HUES6 (cell line): Measurements from ENCODE around the gene RRP8.

ENCODE experiments used
- H3K27ac ChIP-seq: 2 replicates; pipeline ENCODE4 v1.7.0; 2013; ENCODE audit warnings: low read depth, mild to moderate bottlenecking, low read length, inconsistent platforms
- H3K27me3 ChIP-seq: 2 replicates; pipeline ENCODE4 v1.6.1; 2013; ENCODE audit warnings: low read length; ENCODE audit not compliant: control insufficient read depth, insufficient read depth
- H3K36me3 ChIP-seq: 2 replicates; pipeline ENCODE4 v1.6.1; 2013; ENCODE audit warnings: low read length; ENCODE audit not compliant: control insufficient read depth, insufficient read depth
- H3K4me1 ChIP-seq: 2 replicates; pipeline ENCODE4 v1.6.1; 2013; ENCODE audit warnings: low read length; ENCODE audit not compliant: control insufficient read depth, insufficient read depth
- H3K4me3 ChIP-seq: 2 replicates; pipeline ENCODE4 v1.5.1; 2013; ENCODE audit warnings: low read depth, low read length
- H3K9ac ChIP-seq: one replicate; pipeline ENCODE4 v1.6.1; 2013; ENCODE audit warnings: mild to moderate bottlenecking, low read length
- H3K9me3 ChIP-seq: 2 replicates; pipeline ENCODE4 v1.6.1; 2013; ENCODE audit warnings: low read depth, low read length; ENCODE audit not compliant: control insufficient read depth, insufficient read depth

Gene RRP8

DNA sequence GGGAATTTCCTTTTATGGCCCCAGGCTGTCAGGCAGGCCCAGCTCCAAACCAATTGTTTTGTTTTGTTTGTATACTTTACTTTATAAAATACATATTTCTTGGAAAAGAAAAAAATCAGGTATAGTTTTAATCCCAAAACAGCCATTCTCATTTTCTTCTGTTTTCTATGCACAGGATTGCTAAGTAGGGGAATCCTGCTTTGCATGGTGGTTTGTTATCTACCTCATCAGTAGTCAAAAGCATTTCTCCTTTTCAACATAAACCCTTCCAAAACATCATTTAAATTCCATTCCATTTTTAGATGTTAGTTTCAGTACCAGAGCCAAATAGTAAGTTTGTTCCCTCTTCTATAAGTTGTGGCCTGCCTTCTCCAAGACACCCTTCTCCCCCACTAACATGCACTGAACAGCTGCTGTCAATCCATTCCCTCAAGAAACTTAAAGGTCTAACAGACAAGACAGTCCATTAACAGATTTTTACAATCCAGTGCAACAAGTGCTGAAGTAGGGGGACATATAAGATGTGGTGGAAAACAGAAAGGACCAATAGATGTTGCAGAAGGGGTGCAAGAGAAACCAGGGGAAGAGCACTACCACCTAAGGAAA lies 3.9 kb upstream of the RRP8 start:
- no peaks in the 10 kb centered on the region for H3K27me3 ChIP-seq
- peak overlapping the region; percentile 55 for H3K9ac ChIP-seq
- peak overlapping the region; percentile 82 for H3K27ac ChIP-seq
- no peaks in the 10 kb centered on the region for H3K9me3 ChIP-seq
- no peak overlapping the region for H3K4me3 ChIP-seq
- H3K36me3 ChIP-seq = peaks cover 41% of the 10 kb centered on the region
- H3K4me1 ChIP-seq = peaks cover 25% of the 10 kb centered on the region

DNA sequence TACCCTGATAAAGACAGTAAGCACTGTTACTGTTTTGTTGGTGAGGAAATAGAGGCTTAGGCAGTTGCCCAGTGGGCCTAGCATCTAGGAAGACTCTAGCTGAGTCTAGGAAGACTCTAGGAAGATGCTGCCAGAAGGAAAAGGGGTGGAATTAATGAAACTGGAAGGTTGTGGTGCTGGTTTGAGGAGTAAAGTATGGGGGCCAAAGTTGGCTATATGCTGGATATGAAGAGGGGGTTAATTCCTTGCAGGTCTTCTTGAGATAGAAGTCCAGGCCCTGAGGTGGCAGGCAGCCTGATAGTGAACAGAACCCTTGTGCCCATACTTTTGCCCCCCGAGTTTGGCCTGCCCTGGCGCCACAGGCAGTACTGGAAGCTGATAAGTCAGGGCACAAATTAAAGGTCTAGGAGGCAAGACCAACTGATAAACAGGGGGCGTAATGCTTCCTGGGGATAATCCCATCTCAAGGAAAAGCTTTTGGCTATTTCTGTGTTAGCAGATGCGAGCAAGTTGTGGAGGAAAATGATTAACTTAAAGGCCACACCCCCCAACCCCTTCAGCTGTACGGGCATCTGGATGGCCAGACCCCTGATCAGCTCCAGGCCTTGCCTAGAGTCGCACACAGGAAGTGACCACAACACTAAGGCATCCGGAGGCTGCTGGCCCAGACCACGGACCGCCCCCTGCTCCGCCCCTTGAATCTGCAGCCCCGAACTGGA lies 3.2 kb upstream of the RRP8 start:
- Histone ChIP-seq H3K36me3 (peaks cover 43% of the 10 kb centered on the region), H3K4me3 (peak overlapping the region; percentile 28; the same call in 1 of the 2 replicates), H3K9me3 (no peaks in the 10 kb centered on the region), H3K27me3 (no peaks in the 10 kb centered on the region), H3K9ac (peak overlapping the region; percentile 60), H3K4me1 (peaks cover 27% of the 10 kb centered on the region), H3K27ac (peak overlapping the region; percentile 75)

- no peak overlapping the region for H3K27ac ChIP-seq
- peak overlapping the region; percentile 96 for H3K9ac ChIP-seq
- H3K27me3 ChIP-seq = no peaks in the 10 kb centered on the region
- peak overlapping the region; percentile 86 for H3K4me3 ChIP-seq
- peaks cover 27% of the 10 kb centered on the region for H3K4me1 ChIP-seq
- H3K36me3 ChIP-seq = peaks cover 44% of the 10 kb centered on the region
- no peaks in the 10 kb centered on the region for H3K9me3 ChIP-seq
Measured at GRCh38 chr11:6604790-6605189, 1.4 kb upstream of the RRP8 start.

DNA sequence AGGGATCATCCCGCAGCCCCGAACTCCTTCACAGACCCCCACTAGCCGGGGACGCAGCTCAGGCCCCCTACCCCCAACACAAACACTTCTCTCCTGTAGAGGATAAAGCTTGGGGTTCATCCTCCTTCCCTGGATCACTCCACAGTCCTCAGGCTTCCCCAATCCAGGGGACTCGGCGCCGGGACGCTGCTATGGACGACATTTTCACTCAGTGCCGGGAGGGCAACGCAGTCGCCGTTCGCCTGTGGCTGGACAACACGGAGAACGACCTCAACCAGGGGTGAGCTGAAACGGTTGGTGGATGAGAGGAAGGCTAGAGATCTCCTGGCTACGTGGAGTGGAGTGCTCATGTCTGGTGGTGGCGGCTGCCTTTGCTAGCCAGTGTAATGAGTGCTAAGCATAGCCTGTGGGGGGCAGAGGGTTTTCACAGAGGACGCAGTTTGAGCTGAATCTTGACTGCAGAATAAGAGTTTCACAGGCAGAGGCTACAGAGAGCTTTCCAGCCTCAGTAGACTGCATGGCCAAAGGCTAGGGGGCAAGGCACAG lies 738 bp upstream of the RRP8 start:
- peaks cover 44% of the 10 kb centered on the region for H3K36me3 ChIP-seq
- H3K9ac ChIP-seq = peak overlapping the region; percentile 96
- H3K9me3 ChIP-seq = no peaks in the 10 kb centered on the region
- peak overlapping the region; percentile 65; the same call in 1 of the 2 replicates for H3K27ac ChIP-seq
- H3K4me3 ChIP-seq = peak overlapping the region; percentile 86
- H3K4me1 ChIP-seq = peaks cover 27% of the 10 kb centered on the region
- no peaks in the 10 kb centered on the region for H3K27me3 ChIP-seq

DNA sequence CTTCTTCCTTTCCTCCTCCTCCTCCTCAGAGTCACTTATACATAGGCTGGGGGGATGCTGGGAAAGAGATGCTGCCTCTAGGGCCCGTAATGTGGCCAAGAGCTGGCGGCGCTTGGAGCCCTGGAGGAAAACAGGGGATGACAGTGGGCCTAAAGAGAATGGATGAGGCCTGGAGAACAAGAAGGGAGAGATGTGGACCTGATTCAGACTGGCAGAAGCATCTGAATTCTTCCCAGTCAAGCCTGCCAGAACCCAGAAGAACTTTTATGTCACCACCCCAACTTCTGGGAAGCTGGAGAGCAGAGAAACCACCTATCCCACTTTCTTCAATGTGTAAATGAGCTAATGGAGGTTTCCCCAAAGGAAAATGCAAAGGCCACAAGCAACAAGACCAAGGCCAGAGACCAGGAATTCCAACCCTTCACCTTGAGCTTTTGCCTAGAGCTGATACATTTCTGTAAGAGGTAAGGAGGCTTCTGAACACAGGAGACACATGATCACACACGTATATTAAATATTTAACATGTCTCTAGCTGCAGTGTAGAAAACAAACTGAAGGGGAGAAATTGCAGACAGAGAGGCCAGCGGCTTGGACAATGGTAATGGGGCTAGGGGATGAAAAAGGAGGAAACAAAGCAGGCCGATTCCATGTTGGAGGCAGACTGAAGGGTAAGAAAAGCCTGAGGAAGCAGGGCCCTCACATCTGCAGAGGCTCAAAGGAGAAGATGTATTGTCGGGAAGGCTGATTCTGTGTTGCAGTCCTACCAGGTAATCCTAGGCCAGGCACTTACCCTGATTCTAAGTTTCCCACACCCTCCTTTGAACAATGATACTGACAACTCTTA lies 1.1 kb downstream of the RRP8 start:
- no peaks in the 10 kb centered on the region for H3K9me3 ChIP-seq
- peaks cover 38% of the 10 kb centered on the region for H3K36me3 ChIP-seq
- H3K4me1 ChIP-seq = peaks cover 23% of the 10 kb centered on the region
- no peaks in the 10 kb centered on the region for H3K27me3 ChIP-seq
- peak overlapping the region; percentile 86 for H3K4me3 ChIP-seq
- H3K9ac ChIP-seq = peak overlapping the region; percentile 64
- H3K27ac ChIP-seq = no peak overlapping the region

DNA sequence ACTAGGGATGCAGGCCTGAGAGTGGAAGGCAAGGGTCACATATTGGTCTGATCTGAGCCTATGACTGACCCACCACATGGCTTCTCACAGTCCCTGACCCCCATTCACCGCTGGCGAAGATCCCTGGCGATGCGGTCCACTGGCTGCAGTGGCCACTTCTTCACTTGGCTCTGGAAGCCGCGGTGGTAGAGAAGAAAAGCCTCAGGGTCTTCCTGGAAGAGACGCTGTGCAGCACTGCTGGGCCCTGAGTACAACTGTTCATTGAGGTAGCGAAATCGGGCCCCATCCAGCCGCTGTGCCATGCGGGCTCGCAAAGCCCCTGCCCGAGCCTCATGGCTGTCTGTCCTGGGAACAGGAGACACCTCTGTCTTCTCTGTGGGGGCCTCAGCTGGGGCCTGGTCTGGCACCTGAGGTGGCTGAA lies 2.4 kb downstream of the RRP8 start:
- Histone ChIP-seq H3K36me3 (peaks cover 44% of the 10 kb centered on the region), H3K4me1 (peaks cover 13% of the 10 kb centered on the region), H3K27me3 (no peaks in the 10 kb centered on the region), H3K4me3 (no peak overlapping the region), H3K27ac (no peak overlapping the region), H3K9ac (no peak overlapping the region), H3K9me3 (no peaks in the 10 kb centered on the region)

DNA sequence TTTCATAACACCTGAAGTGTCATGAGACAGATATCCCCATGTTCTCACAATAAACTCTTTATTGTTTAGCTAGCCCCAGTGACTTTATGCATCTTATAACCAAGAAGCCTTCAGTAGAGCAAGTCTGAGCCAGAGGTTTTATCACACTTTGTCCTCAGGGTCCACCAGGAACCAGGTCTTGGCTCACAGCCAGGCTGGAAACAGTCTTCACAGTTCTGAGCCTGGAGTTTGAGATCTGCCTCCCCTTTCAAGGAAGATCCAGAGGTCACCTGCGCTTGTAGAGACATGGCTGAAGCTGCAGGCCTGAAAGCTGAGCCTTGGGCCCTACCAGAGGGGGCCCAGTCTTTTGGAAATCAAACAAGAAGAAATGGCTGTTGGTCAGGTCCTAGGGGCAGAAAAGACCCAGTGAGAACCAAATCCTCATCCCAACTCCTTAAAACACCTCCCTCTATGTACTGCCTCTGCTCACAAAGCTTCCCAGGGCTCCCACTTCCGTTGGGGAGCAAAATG lies 3.5 kb downstream of the RRP8 start:
- no peaks in the 10 kb centered on the region for H3K27me3 ChIP-seq
- H3K9ac ChIP-seq = no peak overlapping the region
- peaks cover 10% of the 10 kb centered on the region for H3K4me1 ChIP-seq
- no peak overlapping the region for H3K4me3 ChIP-seq
- peaks cover 45% of the 10 kb centered on the region for H3K36me3 ChIP-seq
- no peaks in the 10 kb centered on the region for H3K9me3 ChIP-seq
- H3K27ac ChIP-seq = no peak overlapping the region

DNA sequence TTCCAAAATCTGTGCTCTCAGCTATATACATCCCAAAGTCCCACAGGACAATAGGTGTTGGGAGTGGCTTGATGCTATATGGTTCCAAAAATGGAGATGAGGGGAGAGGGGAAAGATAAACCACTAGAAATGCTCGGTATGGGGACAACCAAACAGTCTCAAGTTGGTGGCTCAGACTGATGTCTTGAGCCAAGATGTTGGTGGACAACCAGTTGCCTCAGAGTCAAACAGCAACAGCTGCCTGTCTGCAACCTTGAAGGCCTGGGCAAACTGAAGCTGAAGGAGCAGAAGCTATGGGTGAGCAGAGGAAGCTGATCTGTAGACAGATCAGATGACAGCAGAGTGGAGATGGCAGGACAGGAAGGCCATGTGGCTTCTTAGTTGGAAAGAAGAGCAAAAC lies 4.0 kb downstream of the RRP8 start:
- Histone ChIP-seq H3K27ac (no peak overlapping the region), H3K4me3 (no peak overlapping the region), H3K9ac (no peak overlapping the region), H3K4me1 (peaks cover 6% of the 10 kb centered on the region), H3K36me3 (peaks cover 45% of the 10 kb centered on the region), H3K27me3 (no peaks in the 10 kb centered on the region), H3K9me3 (no peaks in the 10 kb centered on the region)

DNA sequence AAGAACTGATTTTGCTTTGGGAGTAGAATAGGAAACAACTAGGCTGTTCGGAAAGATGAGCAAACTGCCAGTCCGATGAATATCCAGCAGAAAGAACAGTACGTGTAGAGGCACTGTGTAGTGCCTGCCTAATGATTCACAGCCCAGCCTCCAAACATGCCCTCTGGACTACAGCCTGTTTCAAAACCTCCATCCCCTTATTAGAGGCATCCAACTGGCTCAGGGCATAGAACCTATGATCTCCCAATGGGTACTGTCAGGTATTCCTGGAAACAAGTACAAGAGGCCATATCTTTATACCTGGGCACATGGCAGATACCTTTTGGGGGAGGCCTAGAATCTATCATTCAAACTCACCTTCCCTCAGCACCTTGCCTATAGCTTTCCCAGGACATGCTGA lies 4.9 kb downstream of the RRP8 start:
- H3K9ac ChIP-seq = no peak overlapping the region
- no peak overlapping the region for H3K27ac ChIP-seq
- no peaks in the 10 kb centered on the region for H3K27me3 ChIP-seq
- peaks cover 6% of the 10 kb centered on the region for H3K4me1 ChIP-seq
- peaks cover 45% of the 10 kb centered on the region for H3K36me3 ChIP-seq
- H3K9me3 ChIP-seq = no peaks in the 10 kb centered on the region
- no peak overlapping the region for H3K4me3 ChIP-seq

DNA sequence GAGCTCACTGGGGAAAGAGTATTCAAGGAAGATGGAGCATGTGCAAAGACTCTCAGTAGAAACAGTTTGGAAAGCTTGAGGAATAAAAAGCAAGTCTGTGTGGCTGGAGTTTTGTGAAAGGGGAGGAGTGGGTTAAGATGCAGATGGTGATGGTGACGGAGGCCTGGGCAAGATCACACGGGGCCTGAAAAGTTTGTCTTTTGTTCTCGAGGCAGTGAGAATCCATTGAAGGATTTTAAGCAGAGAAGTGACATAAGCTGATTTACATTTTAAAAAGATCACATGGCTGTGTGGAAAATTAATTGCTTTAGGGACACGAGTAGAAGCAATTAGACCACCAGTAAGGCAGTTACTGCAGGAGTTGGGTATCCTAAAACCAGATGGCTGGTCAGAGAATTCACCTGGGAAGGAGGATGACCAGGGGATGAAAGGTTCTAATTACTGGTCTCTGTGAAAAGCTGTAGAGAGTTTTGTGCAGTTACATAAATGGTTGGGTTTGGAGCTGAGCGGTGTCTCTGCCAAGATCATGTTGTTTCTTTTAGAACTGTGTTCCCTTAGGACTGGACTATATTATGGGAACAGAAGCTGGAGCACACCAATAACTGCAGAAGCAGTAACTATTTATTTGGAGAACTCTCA lies 7.1 kb downstream of the RRP8 start:
- no peak overlapping the region for H3K4me3 ChIP-seq
- H3K36me3 ChIP-seq = peaks cover 41% of the 10 kb centered on the region
- H3K4me1 ChIP-seq = no peaks in the 10 kb centered on the region
- H3K9ac ChIP-seq = no peak overlapping the region
- H3K27ac ChIP-seq = no peak overlapping the region
- H3K27me3 ChIP-seq = no peaks in the 10 kb centered on the region
- no peaks in the 10 kb centered on the region for H3K9me3 ChIP-seq
